ENCODE data around the gene GPR137. TPM values are rescaled to one million over a fixed set of nuclear protein-coding genes. Genes with fewer than 3 reads are reported as not detected.

Gene GPR137
- total and polyA plus RNA-seq, 2 experiments from 2014 or later, result 16.3 to 32.5 TPM

DNA sequence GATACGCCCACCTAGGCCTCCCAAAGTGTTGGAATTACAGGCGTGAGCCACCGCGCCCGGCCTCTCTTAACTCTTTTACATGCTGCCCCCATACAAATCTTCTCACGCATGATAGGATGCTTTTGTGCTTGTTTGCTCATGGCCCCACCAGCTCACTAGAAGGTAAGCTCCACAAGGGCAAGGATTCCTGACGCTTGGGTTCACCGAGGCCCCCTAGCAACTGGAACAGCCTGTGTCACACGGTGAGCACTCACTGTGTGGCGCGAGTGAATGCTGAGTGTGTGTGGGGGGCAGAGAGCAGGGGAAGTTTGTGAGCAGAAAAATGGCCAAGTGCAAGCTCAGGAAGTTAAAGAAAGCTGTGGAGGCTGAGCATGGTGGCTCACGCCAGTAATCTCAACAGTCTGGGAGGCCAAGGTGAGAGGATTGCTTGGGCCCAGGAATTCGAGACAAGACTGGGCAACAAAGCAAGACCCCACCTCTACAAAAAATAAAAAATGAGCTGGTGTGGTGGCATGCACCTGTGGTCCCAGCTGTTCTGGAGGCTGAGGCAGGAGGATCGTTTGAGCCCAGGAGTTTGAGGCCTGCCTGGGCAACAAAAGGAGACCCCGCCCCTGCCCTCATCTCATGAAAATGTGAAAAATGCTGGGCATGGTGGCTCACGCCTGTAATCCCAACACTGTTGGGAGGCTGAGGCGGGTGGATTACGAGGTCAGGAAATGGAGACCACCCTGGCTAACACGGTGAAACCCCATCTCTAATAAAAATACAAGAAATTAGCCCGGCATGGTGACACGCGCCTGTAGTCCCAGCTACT is 3.5 kb upstream of the GPR137 start (continued):
- TF ChIP-seq NANOG (IDR thresholded peaks at IDR 0.05; ENCODE audit: borderline replicate concordance) (no peak), ZNF331 (CRISPR knock-in tag; IDR thresholded peaks at IDR 0.05; ENCODE audit: low read depth) (no peak), STAT1 (IDR thresholded peaks at IDR 0.05; ENCODE audit: unreplicated experiment) (no peak)
- TF ChIP-seq, protein P1, sequence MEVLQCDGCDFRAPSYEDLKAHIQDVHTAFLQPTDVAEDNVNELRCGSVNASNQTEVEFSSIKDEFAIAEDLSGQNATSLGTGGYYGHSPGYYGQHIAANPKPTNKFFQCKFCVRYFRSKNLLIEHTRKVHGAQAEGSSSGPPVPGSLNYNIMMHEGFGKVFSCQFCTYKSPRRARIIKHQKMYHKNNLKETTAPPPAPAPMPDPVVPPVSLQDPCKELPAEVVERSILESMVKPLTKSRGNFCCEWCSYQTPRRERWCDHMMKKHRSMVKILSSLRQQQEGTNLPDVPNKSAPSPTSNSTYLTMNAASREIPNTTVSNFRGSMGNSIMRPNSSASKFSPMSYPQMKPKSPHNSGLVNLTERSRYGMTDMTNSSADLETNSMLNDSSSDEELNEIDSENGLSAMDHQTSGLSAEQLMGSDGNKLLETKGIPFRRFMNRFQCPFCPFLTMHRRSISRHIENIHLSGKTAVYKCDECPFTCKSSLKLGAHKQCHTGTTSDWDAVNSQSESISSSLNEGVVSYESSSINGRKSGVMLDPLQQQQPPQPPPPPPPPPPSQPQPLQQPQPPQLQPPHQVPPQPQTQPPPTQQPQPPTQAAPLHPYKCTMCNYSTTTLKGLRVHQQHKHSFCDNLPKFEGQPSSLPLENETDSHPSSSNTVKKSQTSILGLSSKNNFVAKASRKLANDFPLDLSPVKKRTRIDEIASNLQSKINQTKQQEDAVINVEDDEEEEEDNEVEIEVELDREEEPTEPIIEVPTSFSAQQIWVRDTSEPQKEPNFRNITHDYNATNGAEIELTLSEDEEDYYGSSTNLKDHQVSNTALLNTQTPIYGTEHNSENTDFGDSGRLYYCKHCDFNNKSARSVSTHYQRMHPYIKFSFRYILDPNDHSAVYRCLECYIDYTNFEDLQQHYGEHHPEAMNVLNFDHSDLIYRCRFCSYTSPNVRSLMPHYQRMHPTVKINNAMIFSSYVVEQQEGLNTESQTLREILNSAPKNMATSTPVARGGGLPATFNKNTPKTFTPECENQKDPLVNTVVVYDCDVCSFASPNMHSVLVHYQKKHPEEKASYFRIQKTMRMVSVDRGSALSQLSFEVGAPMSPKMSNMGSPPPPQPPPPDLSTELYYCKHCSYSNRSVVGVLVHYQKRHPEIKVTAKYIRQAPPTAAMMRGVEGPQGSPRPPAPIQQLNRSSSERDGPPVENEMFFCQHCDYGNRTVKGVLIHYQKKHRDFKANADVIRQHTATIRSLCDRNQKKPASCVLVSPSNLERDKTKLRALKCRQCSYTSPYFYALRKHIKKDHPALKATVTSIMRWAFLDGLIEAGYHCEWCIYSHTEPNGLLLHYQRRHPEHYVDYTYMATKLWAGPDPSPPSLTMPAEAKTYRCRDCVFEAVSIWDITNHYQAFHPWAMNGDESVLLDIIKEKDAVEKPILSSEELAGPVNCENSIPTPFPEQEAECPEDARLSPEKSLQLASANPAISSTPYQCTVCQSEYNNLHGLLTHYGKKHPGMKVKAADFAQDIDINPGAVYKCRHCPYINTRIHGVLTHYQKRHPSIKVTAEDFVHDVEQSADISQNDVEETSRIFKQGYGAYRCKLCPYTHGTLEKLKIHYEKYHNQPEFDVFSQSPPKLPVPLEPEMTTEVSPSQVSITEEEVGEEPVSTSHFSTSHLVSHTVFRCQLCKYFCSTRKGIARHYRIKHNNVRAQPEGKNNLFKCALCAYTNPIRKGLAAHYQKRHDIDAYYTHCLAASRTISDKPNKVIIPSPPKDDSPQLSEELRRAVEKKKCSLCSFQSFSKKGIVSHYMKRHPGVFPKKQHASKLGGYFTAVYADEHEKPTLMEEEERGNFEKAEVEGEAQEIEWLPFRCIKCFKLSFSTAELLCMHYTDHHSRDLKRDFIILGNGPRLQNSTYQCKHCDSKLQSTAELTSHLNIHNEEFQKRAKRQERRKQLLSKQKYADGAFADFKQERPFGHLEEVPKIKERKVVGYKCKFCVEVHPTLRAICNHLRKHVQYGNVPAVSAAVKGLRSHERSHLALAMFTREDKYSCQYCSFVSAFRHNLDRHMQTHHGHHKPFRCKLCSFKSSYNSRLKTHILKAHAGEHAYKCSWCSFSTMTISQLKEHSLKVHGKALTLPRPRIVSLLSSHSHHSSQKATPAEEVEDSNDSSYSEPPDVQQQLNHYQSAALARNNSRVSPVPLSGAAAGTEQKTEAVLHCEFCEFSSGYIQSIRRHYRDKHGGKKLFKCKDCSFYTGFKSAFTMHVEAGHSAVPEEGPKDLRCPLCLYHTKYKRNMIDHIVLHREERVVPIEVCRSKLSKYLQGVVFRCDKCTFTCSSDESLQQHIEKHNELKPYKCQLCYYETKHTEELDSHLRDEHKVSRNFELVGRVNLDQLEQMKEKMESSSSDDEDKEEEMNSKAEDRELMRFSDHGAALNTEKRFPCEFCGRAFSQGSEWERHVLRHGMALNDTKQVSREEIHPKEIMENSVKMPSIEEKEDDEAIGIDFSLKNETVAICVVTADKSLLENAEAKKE (CRISPR knock-in tag; IDR thresholded peaks at IDR 0.05), result no peak

DNA sequence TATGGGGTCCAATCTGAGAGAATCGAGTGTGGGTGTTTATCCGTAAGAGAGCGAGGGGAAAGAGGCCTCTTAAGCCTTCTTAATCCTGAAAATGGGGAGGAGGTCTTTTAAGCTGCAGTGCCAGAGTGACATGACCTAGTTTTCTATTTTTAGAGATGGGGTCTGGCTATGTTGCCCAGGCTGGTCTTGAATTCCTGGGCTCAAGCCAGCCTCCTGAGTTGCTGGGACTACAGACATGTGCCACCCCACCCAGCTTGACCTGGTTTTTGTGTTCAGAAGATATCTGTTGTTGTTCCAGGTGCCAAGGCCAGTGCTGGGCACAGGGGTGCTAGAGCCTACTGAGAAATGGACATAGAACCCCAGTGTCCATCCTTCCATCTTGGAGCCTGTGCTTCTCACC is 2.6 kb upstream of the GPR137 start:
- Histone ChIP-seq H3F3A (replicated peaks; ENCODE audit: low read depth) (peaks cover 6% of the 10 kb centered on the region; the same call in 1 of the 2 replicates), H3K4me1 (ENCODE audit: insufficient read depth) (peaks cover 8% of the 10 kb centered on the region), H3K9me2 (ENCODE audit: insufficient read depth) (no peaks in the 10 kb centered on the region), H3K27ac (ENCODE audit: low read depth) (no peak overlapping the region), H3K27me3 (ENCODE audit: insufficient read depth) (peaks cover 13% of the 10 kb centered on the region), H3K4me3 (no peak overlapping the region), H3K79me2 (replicated peaks; ENCODE audit: insufficient read depth) (no peaks in the 10 kb centered on the region), H3K4me2 (no peak overlapping the region; the same call in 1 of the 2 replicates), H4K20me1 (replicated peaks; ENCODE audit: insufficient read depth) (no peaks in the 10 kb centered on the region; the same call in 1 of the 2 replicates), H2AFZ (no peak overlapping the region), H3K36me3 (ENCODE audit: insufficient read depth) (no peaks in the 10 kb centered on the region)
- Mint-ChIP-seq H3K4me1 (peaks cover 8% of the 10 kb centered on the region), H3K4me3 (peak overlapping the region; percentile 23; the same call in 1 of the 3 replicates), H3K27ac (no peak overlapping the region), H3K9me3 (no peaks in the 10 kb centered on the region), H3K27me3 (ENCODE audit: insufficient read depth, low read depth, poor library complexity) (peaks cover 19% of the 10 kb centered on the region), H3K36me3 (ENCODE audit: low read depth) (peaks cover 10% of the 10 kb centered on the region; the same call in 2 of the 3 replicates)
- no peak for ATAC-seq
- DNase-seq (ENCODE audit: low spot score), result no peak
- TF ChIP-seq, protein P2, sequence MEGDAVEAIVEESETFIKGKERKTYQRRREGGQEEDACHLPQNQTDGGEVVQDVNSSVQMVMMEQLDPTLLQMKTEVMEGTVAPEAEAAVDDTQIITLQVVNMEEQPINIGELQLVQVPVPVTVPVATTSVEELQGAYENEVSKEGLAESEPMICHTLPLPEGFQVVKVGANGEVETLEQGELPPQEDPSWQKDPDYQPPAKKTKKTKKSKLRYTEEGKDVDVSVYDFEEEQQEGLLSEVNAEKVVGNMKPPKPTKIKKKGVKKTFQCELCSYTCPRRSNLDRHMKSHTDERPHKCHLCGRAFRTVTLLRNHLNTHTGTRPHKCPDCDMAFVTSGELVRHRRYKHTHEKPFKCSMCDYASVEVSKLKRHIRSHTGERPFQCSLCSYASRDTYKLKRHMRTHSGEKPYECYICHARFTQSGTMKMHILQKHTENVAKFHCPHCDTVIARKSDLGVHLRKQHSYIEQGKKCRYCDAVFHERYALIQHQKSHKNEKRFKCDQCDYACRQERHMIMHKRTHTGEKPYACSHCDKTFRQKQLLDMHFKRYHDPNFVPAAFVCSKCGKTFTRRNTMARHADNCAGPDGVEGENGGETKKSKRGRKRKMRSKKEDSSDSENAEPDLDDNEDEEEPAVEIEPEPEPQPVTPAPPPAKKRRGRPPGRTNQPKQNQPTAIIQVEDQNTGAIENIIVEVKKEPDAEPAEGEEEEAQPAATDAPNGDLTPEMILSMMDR (conservative IDR thresholded peaks at IDR 0.05; ENCODE audit: low read depth in 2 of 2), result no peak
- TF ChIP-seq EZH2phosphoT487 (IDR thresholded peaks at IDR 0.05; ENCODE audit: unreplicated experiment) (no peak), NANOG (IDR thresholded peaks at IDR 0.05; ENCODE audit: borderline replicate concordance) (no peak), ZNF331 (CRISPR knock-in tag; IDR thresholded peaks at IDR 0.05; ENCODE audit: low read depth) (no peak)
- TF ChIP-seq, protein P3, sequence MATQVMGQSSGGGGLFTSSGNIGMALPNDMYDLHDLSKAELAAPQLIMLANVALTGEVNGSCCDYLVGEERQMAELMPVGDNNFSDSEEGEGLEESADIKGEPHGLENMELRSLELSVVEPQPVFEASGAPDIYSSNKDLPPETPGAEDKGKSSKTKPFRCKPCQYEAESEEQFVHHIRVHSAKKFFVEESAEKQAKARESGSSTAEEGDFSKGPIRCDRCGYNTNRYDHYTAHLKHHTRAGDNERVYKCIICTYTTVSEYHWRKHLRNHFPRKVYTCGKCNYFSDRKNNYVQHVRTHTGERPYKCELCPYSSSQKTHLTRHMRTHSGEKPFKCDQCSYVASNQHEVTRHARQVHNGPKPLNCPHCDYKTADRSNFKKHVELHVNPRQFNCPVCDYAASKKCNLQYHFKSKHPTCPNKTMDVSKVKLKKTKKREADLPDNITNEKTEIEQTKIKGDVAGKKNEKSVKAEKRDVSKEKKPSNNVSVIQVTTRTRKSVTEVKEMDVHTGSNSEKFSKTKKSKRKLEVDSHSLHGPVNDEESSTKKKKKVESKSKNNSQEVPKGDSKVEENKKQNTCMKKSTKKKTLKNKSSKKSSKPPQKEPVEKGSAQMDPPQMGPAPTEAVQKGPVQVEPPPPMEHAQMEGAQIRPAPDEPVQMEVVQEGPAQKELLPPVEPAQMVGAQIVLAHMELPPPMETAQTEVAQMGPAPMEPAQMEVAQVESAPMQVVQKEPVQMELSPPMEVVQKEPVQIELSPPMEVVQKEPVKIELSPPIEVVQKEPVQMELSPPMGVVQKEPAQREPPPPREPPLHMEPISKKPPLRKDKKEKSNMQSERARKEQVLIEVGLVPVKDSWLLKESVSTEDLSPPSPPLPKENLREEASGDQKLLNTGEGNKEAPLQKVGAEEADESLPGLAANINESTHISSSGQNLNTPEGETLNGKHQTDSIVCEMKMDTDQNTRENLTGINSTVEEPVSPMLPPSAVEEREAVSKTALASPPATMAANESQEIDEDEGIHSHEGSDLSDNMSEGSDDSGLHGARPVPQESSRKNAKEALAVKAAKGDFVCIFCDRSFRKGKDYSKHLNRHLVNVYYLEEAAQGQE (IDR thresholded peaks at IDR 0.05; ENCODE audit: unreplicated experiment), result no peak

Data from GM23338 (cell line).